22Rv1 (cell line): ENCODE data around the gene NIPAL4.

Source experiments
- H3K27ac ChIP-seq: fragments of 450-650 bp; 2 replicates; pipeline ENCODE4 v1.5.1; 2017
- CTCF ChIP-seq: fragments of 450-650 bp; IDR thresholded peaks from 2 replicates; pipeline ENCODE4 v1.5.1; 2017; ENCODE audit warnings: mild to moderate bottlenecking
- ZFX ChIP-seq: fragments of 450-650 bp; IDR thresholded peaks from 2 replicates; pipeline ENCODE4 v1.6.1; 2017; ENCODE audit warnings: antibody characterized with exemption, borderline replicate concordance

NIPAL4 gene

GRCh38 chr5:157506981-157507780, 47.2 kb downstream of the NIPAL4 start:
- no peak overlapping the region for H3K27ac ChIP-seq
- no peak for TF ChIP-seq ZFX
- TF ChIP-seq CTCF = no peak

DNA sequence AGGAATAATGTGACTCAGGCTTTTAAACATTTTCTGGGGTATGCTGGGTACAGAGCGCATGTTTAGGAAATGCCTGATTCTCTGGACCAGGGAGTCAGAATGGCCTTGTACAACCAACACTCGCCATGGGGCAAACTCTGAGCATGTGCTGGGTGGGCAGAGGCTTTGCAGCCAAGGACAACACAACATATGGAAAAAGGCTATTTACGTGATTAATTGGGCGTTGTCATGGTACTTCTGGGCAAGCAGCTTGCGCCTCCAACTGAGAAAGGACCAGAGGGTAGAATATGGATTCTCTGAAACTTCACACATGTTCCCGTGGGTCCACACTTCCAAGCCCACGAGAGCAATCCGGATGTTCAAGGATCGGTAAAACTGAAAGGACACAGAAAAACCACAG, 49.1 kb downstream of the NIPAL4 start:
- H3K27ac ChIP-seq = no peak overlapping the region
- TF ChIP-seq CTCF (no peak), ZFX (no peak)

DNA sequence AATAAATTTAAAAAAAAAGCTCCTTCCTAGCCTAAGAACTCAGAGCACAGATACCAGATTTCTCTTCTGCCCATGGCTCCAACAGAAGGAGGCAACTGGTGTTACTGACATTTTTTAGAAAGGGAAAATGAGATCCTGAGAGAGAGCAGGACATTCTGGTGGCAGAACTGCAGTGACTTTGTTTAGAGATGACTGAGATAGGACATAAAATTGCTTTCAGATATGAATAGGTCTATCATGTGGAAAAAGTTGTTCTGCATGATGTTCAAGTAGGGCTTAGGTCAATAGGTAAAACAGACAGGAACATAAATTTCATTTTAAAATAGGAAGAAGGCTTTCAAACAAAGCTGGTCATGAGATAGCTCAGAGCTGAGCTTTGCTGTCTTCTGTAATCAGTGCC, 49.6 kb downstream of the NIPAL4 start:
- no peak for TF ChIP-seq CTCF
- H3K27ac ChIP-seq = no peak overlapping the region

DNA sequence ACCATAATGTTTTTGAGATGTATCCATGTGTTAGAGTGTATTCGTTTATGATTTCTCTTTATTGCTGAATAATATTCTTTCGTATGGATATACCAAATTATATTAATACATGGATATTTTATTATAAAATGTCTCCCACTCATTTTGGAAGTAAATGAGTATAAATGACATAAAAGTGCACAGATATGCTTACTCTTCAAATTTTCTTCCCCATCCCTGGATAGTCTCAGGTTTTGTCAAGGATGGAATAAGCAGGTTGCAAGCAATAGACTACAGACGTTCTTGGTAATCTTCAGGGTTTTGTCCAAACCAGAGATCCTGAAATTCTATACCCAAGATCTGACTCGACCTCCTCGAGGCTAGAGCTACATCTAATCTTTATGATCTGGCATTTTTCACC, 50.7 kb downstream of the NIPAL4 start:
- H3K27ac ChIP-seq = no peak overlapping the region
- TF ChIP-seq CTCF = no peak
- no peak for TF ChIP-seq ZFX

- TF ChIP-seq CTCF = no peak
- TF ChIP-seq ZFX = no peak
- H3K27ac ChIP-seq = no peak overlapping the region
Measured at GRCh38 chr5:157511651-157512644, 51.9 kb downstream of the NIPAL4 start.

- no peak for TF ChIP-seq ZFX
- no peak for TF ChIP-seq CTCF
- no peak overlapping the region for H3K27ac ChIP-seq
Measured at GRCh38 chr5:157513182-157513581, 53.2 kb downstream of the NIPAL4 start.

DNA sequence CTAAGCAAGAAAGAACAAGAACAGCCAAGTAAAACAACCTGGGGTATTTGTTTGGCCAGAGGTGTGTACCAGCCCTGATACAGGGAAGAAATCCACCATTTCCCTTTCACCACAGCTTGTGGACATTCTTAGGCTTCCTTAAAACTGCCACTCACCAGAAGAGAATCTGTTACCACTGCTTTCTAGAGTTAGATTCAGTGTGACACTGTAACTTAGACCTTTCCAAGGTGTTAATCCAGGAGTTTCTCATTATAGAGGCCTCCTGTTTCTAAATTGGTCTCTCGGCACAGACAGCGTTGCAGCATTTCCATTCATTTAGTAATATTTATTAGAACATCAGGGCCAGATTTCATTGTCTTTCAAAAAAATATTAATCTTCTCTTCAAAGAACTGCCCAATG, 55.0 kb downstream of the NIPAL4 start:
- no peak for TF ChIP-seq ZFX
- no peak for TF ChIP-seq CTCF
- no peak overlapping the region for H3K27ac ChIP-seq
